Kidney (tissue), 14 donors: ENCODE data around the gene PRDM15. TPM values are rescaled to one million over a fixed set of nuclear protein-coding genes. Genes with fewer than 3 reads are reported as not detected.

ENCODE experiments used
- DNase-seq, 5 donors: peaks; one replicate each; pipeline ENCODE4 v3.0.0-alpha.2; 2013 to 2020
- FAIRE-seq: peaks from 2 replicates; lab custom pipeline; 2012; peaks lifted over from hg19 to GRCh38; lab: Jason Lieb, UNC
- H3K27ac ChIP-seq, 2 donors: one replicate each; pipeline ENCODE4 v1.7.0; 2013; ENCODE audit warnings: low read depth in 2 of 2, low read length in 2 of 2, inconsistent platforms in 1 of 2
- H3K27me3 ChIP-seq: one replicate; pipeline ENCODE4 v1.7.1; 2013; ENCODE audit warnings: low read length, inconsistent platforms; ENCODE audit not compliant: control insufficient read depth, insufficient read depth
- H3K36me3 ChIP-seq, 3 donors: one replicate each; pipeline versions ENCODE4 v1.7.0 to v1.7.1; 2013; ENCODE audit warnings: low read length in 3 of 3, control low read depth in 1 of 3, inconsistent platforms in 1 of 3; ENCODE audit not compliant: insufficient read depth in 3 of 3, control insufficient read depth in 2 of 3
- H3K4me1 ChIP-seq, 3 donors: one replicate each; pipeline versions ENCODE4 v1.7.0 to v1.7.1; 2013; ENCODE audit warnings: low read length in 3 of 3, inconsistent platforms in 1 of 3, low read depth in 1 of 3; ENCODE audit not compliant: control insufficient read depth in 2 of 3, insufficient read depth in 2 of 3
- H3K4me3 ChIP-seq, 3 donors: one replicate each; pipeline versions ENCODE4 v1.7.0 to v1.8.1; 2013; ENCODE audit warnings: low read length in 3 of 3, control low read depth in 1 of 3, inconsistent platforms in 1 of 3
- H3K9ac ChIP-seq, 3 donors: one replicate each; pipeline versions ENCODE4 v1.7.0 to v1.7.1; 2013; ENCODE audit warnings: low read length in 3 of 3, control low read depth in 1 of 3, inconsistent platforms in 1 of 3
- H3K9me3 ChIP-seq, 3 donors: one replicate each; pipeline versions ENCODE4 v1.7.0 to v1.7.1; 2013; ENCODE audit warnings: low read length in 3 of 3, control low read depth in 1 of 3, inconsistent platforms in 1 of 3; ENCODE audit not compliant: control insufficient read depth in 2 of 3, insufficient read depth in 1 of 3
- intact Hi-C: fragments of 100-400 bp; cut with DNase I; formaldehyde crosslinking; loops from one replicate; pipeline ENCODE4 v1.11.1; 2022
- polyA plus RNA-seq: library from polyadenylated mRNA; stranded (reverse); fragments of 350-450 nt; fragmentation: Illumina TruSeq; extraction: RNeasy Lipid Tissue Mini Kit (QIAGEN cat#74804); gene quantifications from one replicate; pipeline ENCODE4 v1.2.3, GENCODE V29; 2014; ENCODE audit warnings: low read depth, low replicate concordance; ENCODE audit not compliant: insufficient read depth
- total RNA-seq: library from RNA; stranded (reverse); fragmentation: NEBNext Ultra II Directional; extraction: Animal tissue kit (Norgen Biotek cat#: 25700); gene quantifications from one replicate; pipeline ENCODE4 v1.2.1, GENCODE V29; 2021
- TF ChIP-seq, protein P1 (sequence below): IDR thresholded peaks from 3 replicates; pipeline ENCODE4 v1.5.1; 2012; ENCODE audit warnings: mild to moderate bottlenecking, moderate library complexity, borderline replicate concordance; ENCODE audit not compliant: insufficient read depth; ENCODE audit errors: extremely low read depth
- donor health status: control.
- donor health status: control.
- donor health status: control.
- donor health status: control.
- donor health status: control.
- donor health status: DM: yes; HTN: yes; CAD: no.
- donor health status: Normal renal cell carcinoma (clear cell type).

Gene PRDM15
- total and polyA plus RNA-seq, 2 donors from 2014 or later: 1.3 to 8.4 TPM

DNA sequence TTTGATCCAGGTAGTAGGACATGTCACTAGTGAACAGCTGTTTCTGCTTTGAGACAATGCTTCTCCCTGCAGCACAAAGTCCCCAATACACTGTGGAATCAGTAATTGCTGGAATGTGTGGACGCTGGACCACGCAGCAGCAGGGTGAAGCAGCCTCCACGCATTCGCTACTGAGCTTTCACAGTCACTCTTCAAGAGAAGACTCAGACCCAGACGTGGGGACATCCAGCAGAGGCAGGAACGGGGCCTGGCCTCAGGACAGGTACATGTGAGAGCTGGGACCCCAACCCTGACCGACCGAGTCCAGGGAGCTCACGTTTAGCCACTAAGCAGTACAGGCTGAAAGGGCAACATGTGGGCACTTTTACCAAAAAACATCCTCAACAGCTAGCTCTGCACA lies 34.1 kb upstream of the PRDM15 start:
- no peak overlapping the region for H3K4me3 ChIP-seq
- intact Hi-C loops: no loop called here
- no peak for FAIRE-seq
- no peaks in the 10 kb centered on the region for H3K4me1 ChIP-seq
- no peak overlapping the region for H3K9ac ChIP-seq
- no peaks in the 10 kb centered on the region for H3K9me3 ChIP-seq
- TF ChIP-seq, protein P1, sequence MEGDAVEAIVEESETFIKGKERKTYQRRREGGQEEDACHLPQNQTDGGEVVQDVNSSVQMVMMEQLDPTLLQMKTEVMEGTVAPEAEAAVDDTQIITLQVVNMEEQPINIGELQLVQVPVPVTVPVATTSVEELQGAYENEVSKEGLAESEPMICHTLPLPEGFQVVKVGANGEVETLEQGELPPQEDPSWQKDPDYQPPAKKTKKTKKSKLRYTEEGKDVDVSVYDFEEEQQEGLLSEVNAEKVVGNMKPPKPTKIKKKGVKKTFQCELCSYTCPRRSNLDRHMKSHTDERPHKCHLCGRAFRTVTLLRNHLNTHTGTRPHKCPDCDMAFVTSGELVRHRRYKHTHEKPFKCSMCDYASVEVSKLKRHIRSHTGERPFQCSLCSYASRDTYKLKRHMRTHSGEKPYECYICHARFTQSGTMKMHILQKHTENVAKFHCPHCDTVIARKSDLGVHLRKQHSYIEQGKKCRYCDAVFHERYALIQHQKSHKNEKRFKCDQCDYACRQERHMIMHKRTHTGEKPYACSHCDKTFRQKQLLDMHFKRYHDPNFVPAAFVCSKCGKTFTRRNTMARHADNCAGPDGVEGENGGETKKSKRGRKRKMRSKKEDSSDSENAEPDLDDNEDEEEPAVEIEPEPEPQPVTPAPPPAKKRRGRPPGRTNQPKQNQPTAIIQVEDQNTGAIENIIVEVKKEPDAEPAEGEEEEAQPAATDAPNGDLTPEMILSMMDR: no peak
- peaks cover 6 to 10% (median 7%) of the 10 kb centered on the region in 3 donors for H3K36me3 ChIP-seq
- no peak for DNase-seq
- H3K27ac ChIP-seq: no peak overlapping the region
- no peaks in the 10 kb centered on the region for H3K27me3 ChIP-seq

DNA sequence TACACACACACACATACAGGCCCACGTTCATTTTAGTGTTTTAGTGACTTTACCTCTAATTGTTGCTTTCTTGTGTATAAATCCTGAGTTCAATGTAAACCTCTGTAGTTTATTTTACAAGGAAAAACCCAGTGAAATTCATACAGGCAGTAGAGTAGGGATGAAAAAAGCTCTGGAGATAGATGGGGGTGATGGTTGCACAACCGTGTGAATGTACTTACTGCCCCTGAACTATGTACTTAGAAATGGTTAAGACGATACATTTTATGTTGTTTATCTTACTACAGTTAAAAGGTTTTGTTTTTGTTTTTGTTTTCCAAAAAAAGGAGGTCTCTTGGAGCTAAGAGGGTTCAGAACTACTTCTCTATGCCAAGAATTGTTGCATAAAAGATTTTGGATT lies 29.7 kb upstream of the PRDM15 start:
- H3K27me3 ChIP-seq: no peaks in the 10 kb centered on the region
- no peak for DNase-seq
- no peaks in the 10 kb centered on the region for H3K4me1 ChIP-seq
- intact Hi-C loops: no loop called here
- no peaks in the 10 kb centered on the region for H3K9me3 ChIP-seq
- peaks cover 2 to 17% (median 5%) of the 10 kb centered on the region in 3 donors for H3K36me3 ChIP-seq
- no peak overlapping the region for H3K4me3 ChIP-seq
- FAIRE-seq: no peak
- no peak overlapping the region for H3K9ac ChIP-seq
- no peak overlapping the region for H3K27ac ChIP-seq
- TF ChIP-seq, protein P1: no peak

DNA sequence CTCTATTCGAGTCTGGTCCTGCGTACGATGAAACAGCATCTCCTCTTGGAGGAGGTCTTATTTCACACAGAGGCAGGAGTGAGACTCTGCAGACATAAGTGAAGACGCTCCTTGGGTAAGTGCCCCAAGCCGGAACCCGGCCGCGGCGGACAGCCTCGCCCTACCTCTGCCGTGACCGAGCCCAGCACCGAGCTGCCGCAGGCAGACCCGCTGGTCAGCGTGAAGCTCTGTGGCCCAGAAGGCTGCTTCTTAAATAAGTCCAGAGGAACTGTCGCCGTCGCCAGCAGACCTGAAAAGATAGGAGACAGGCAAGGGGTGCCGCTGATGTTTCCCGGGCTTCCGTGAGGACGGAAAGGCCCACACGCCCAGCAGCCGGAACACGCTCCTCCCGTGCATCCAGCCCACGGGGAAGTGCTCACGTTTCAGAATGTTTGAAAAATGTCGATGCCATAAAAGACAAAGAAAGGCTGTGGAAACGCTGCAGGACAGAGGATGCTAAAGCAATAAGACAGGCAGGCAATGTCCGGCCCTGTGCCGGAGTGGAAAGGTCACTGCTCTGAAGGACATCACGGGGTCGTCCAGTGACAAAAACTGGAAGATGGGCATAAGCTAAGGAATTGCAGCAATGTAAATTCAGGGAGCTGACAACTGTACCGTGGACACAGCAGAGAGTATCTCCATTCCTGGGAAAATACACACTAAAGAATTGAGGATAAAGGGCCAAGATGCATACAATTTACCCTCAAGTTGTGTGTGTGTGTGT lies 28.5 kb upstream of the PRDM15 start:
- H3K36me3 ChIP-seq: peaks cover 0 to 17% (median 5%) of the 10 kb centered on the region in 3 donors
- H3K4me3 ChIP-seq: no peak overlapping the region
- no peak overlapping the region for H3K9ac ChIP-seq
- H3K27me3 ChIP-seq: no peaks in the 10 kb centered on the region
- no peaks in the 10 kb centered on the region for H3K9me3 ChIP-seq
- intact Hi-C loops: no loop called here
- FAIRE-seq (no peak), DNase-seq (no peak)
- H3K4me1 ChIP-seq: no peaks in the 10 kb centered on the region
- H3K27ac ChIP-seq: no peak overlapping the region
- TF ChIP-seq, protein P1: no peak

DNA sequence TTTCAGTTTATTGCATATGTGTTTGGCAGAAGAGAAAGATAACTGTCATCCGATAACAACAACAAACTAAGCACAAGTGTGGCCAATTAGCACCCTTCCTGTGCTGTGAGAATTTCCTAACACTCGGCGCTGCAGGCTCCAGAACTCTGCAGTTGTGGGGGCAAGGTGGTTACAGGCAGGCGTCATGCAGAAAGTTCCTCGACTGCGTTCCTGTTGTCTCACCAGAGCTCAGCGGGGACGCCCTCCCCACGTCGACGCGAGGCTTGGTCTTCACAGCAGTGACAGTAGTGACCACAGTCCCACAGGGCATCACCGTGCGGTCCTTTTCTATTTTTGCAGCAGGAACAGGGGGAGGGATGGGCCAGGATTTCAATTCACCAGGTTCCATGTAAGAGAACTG lies 27.6 kb upstream of the PRDM15 start:
- intact Hi-C loops: no loop called here
- TF ChIP-seq, protein P1: no peak
- Histone ChIP-seq H3K27me3 (no peaks in the 10 kb centered on the region), H3K27ac (no peak overlapping the region), H3K9me3 (no peaks in the 10 kb centered on the region), H3K4me3 (no peak overlapping the region), H3K36me3 (peaks cover 0 to 17% (median 5%) of the 10 kb centered on the region in 3 donors), H3K9ac (no peak overlapping the region), H3K4me1 (no peaks in the 10 kb centered on the region)
- FAIRE-seq (no peak), DNase-seq (no peak)
